K562 (cell line): Measurements from ENCODE around the gene B9D2. TPM values are rescaled to one million over a fixed set of nuclear protein-coding genes. Genes with fewer than 3 reads are reported as not detected.

Experiments
- BCLAF1 ChIP-seq, 2 experiments: fragments of 450-650 bp in 1 of 2; IDR thresholded peaks; 2 replicates each; pipeline ENCODE4 v1.6.1; 2011 to 2017; ENCODE audit warnings: low read depth in 2 of 2, antibody characterized with exemption in 1 of 2, borderline replicate concordance in 1 of 2, low read length in 1 of 2, mild to moderate bottlenecking in 1 of 2, mixed read lengths in 1 of 2; ENCODE audit not compliant: control insufficient read depth in 1 of 2
- EGR1 ChIP-seq: fragments of 450-650 bp; conservative IDR thresholded peaks from 2 replicates; pipeline ENCODE4 v1.6.1; 2017; ENCODE audit warnings: mild to moderate bottlenecking
- ETS1 ChIP-seq: conservative IDR thresholded peaks from 2 replicates; pipeline ENCODE4 v1.6.1; 2011; ENCODE audit warnings: low read depth, mild to moderate bottlenecking, low read length; ENCODE audit not compliant: control insufficient read depth
- FOXJ3 ChIP-seq: sonication (generic); formaldehyde crosslinking; IDR thresholded peaks from 2 replicates; pipeline ENCODE4 v1.4.0; 2020; ENCODE audit warnings: mild to moderate bottlenecking, missing genetic modification reagents
- IRF9 ChIP-seq: fragments of 450-650 bp; IDR thresholded peaks from 2 replicates; pipeline ENCODE4 v1.6.1; 2016; ENCODE audit warnings: missing biosample characterization, missing genetic modification characterization
- KAT2B ChIP-seq: IDR thresholded peaks from one replicate; pipeline ENCODE4 v1.6.1; 2012; ENCODE audit warnings: low read depth, mild to moderate bottlenecking, control low read depth, inconsistent platforms, low read length, moderate library complexity
- MAFF ChIP-seq: IDR thresholded peaks from 2 replicates; pipeline ENCODE4 v1.6.1; 2012; ENCODE audit warnings: low read length, improper control_type of control experiment
- MIER1 ChIP-seq: fragments of 450-650 bp; IDR thresholded peaks from 2 replicates; pipeline ENCODE4 v1.6.1; 2016; ENCODE audit warnings: antibody characterized with exemption, mild to moderate bottlenecking, low read depth
- MTA2 ChIP-seq: fragments of 450-650 bp; IDR thresholded peaks from 2 replicates; pipeline ENCODE4 v1.6.1; 2016; ENCODE audit warnings: low read depth
- NCOA6 ChIP-seq: fragments of 450-650 bp; IDR thresholded peaks from 2 replicates; pipeline ENCODE4 v1.6.1; 2017; ENCODE audit warnings: mild to moderate bottlenecking
- POLR2AphosphoS2 ChIP-seq: IDR thresholded peaks from 2 replicates; pipeline ENCODE4 v1.6.1; 2012; ENCODE audit warnings: low read length, improper control_type of control experiment
- SMAD4 ChIP-seq: fragments of 250-450 bp; sonication (Bioruptor Pico); conservative IDR thresholded peaks from 2 replicates; pipeline ENCODE4 v1.8.0; 2021; ENCODE audit warnings: inconsistent platforms, mild to moderate bottlenecking, moderate library complexity
- TAF15 ChIP-seq: fragments of 200-400 bp; formaldehyde crosslinking; IDR thresholded peaks from 2 replicates; pipeline ENCODE4 v1.6.1; 2017; ENCODE audit warnings: mild to moderate bottlenecking, low read depth, low read length, moderate library complexity
- TRIM28 ChIP-seq: fragments of 450-650 bp; IDR thresholded peaks from 2 replicates; pipeline ENCODE4 v1.6.1; 2017
- XRCC4 ChIP-seq: IDR thresholded peaks from one replicate; pipeline ENCODE4 v1.6.1; 2011; ENCODE audit not compliant: insufficient read depth, insufficient read length; ENCODE audit errors: extremely low read depth
- ZKSCAN1 ChIP-seq: fragments of 150-350 bp; IDR thresholded peaks from 2 replicates; pipeline ENCODE4 v1.6.1; 2016; ENCODE audit warnings: low read depth, low read length
- ZNF280B ChIP-seq: fragments of 250-450 bp; sonication (Bioruptor Pico); IDR thresholded peaks from 2 replicates; pipeline ENCODE4 v1.5.1; 2021; ENCODE audit warnings: mild to moderate bottlenecking
- ZNF780A ChIP-seq: fragments of 250-450 bp; sonication (Bioruptor Pico); IDR thresholded peaks from 2 replicates; pipeline ENCODE4 v1.5.0; 2021; ENCODE audit warnings: mild to moderate bottlenecking
- ZNF830 ChIP-seq: fragments of 250-450 bp; sonication (Bioruptor Pico); IDR thresholded peaks from 2 replicates; pipeline ENCODE4 v1.5.0; 2021; ENCODE audit warnings: mild to moderate bottlenecking
- polyA plus RNA-seq, 8 experiments: library from polyadenylated mRNA; depleted of rRNA in 4 of 8; stranded (reverse) in 5 of 8; unstranded in 3 of 8; fragments of >200 nt; fragmentation: Nextera tagmentation in 2 of 8; fragmentation: Illumina TruSeq in 1 of 8; extraction: Ambion mirVana in 2 of 8; extraction: Trizol in 1 of 8; gene quantifications; 2 replicates each; pipeline versions ENCODE4 v1.2.1 to v1.2.3, GENCODE V29; 2011 to 2014; ENCODE audit warnings: inconsistent platforms in 1 of 8, missing spikeins in 1 of 8
- total RNA-seq, 7 experiments: library from RNA; depleted of rRNA in 6 of 7; stranded (reverse); fragments of >200 nt in 6 of 7; fragmentation: Illumina TruSeq in 2 of 7; extraction: Trizol in 2 of 7; gene quantifications; 2 replicates each; pipeline versions ENCODE4 v1.2.1 to v1.2.3, GENCODE V29; 2011 to 2021; ENCODE audit warnings: low replicate concordance in 1 of 7

Gene B9D2
- total and polyA plus RNA-seq, 9 of the 15 experiments (the other 6 are each of a cell fraction or from before 2014, with no cell fraction given) = 0.83 to 6.9 (median 2.8) TPM

- peak; percentile 84; the same call in 1 of the 2 replicates for TF ChIP-seq ETS1
- TF ChIP-seq ZNF280B (CRISPR knock-in tag) = no peak
- no peak for TF ChIP-seq ZNF830
- TF ChIP-seq BCLAF1 (IDR thresholded peaks at IDR 0.05; ENCODE audit: borderline replicate concordance in 1 of 2, control insufficient read depth in 1 of 2, low read depth in 2 of 2, low read length in 1 of 2) = 0 out of 4 replicates have a peak, but pooled peaks of 1 of the 2 experiments have one; percentile 58
- no peak for TF ChIP-seq FOXJ3 (CRISPR knock-in tag)
- TF ChIP-seq NCOA6 = no peak
- TF ChIP-seq EGR1 = 0 out of 2 replicates have a peak, but pooled peaks have one; percentile 38
- peak; percentile 92 for TF ChIP-seq POLR2AphosphoS2
- TF ChIP-seq MAFF = no peak
- TF ChIP-seq IRF9 (tag) = no peak
- TF ChIP-seq KAT2B = no peak
- TF ChIP-seq TAF15 = no peak
- TF ChIP-seq MIER1 = no peak
- TF ChIP-seq MTA2 = no peak
- no peak for TF ChIP-seq XRCC4
- peak; percentile 52; the same call in 1 of the 2 replicates for TF ChIP-seq SMAD4
- no peak for TF ChIP-seq ZKSCAN1
- no peak for TF ChIP-seq TRIM28
- no peak for TF ChIP-seq ZNF780A (CRISPR knock-in tag)
Measured at GRCh38 chr19:41363753-41364523, at the start of gene B9D2 (continued).
